Measurements from ENCODE around the gene TRPV4. TPM values are rescaled to one million over a fixed set of nuclear protein-coding genes. Genes with fewer than 3 reads are reported as not detected.

TRPV4 gene
- total RNA-seq, 2 experiments from 2014 or later, result 2.1 TPM; not detected in 1

DNA sequence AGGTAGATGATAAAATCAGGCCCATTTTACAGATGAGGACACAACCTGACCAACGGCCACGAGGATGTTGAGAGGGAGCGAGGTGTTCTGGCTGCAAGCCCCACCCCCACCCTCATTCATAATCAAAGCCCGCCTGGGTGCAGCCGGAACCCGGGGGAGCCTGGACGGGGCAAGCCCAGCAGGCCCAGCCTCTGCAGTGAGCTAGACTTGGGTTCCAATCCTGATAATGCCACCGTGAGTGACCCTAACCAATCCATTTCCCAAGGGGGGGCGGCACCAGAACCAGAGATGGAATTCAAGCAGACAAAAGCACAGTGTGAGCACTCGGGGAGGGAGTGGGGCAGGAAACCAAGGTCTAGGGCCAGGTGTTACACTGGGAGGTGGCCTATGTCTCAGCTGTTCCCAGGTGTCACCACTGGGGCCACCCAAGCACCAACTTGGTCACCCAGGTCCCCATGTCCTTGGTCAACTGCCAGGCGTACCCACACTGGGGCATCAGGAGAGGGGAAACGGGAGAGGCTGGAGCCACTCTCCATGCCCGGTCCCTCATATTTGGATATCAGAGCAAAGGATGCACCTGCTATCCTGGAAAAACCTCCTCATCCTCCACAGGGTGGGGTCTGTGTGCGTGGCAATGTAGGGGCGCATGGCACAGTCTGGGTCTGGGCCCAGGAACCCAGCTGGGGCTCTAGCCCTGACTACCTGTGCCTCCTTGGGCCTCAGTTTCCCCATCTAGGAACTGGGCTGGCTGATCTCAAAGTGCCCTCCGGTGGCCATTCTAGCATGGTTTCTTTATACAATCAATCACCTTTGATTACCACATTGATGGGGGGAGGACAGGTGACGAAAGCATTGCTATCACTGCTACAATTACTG, 61.2 kb downstream of the TRPV4 start:
- ChIA-PET CTCF (ENCODE audit: unreplicated experiment) (no interaction called here), POLR2A (no interaction called here)
- Histone ChIP-seq H3K4me2 (ENCODE audit: low read length) (no peak overlapping the region), H3K4me3 (ENCODE audit: low read depth, low read length, poor library complexity, severe bottlenecking) (no peak overlapping the region), H3K4me1 (ENCODE audit: insufficient read depth, low read length, poor library complexity, severe bottlenecking) (peaks cover 1% of the 10 kb centered on the region), H4K20me1 (ENCODE audit: insufficient read depth, low read length) (no peaks in the 10 kb centered on the region), H3K36me3 (ENCODE audit: insufficient read depth, low read length) (no peaks in the 10 kb centered on the region), H3K9me2 (ENCODE audit: insufficient read depth, low read length) (no peaks in the 10 kb centered on the region), H3K27ac (ENCODE audit: low read depth, low read length, poor library complexity, severe bottlenecking) (no peak overlapping the region), H3K79me2 (ENCODE audit: insufficient read depth, low read depth, low read length) (no peaks in the 10 kb centered on the region), H2AFZ (ENCODE audit: low read length) (no peak overlapping the region), H3K9me3 (ENCODE audit: low read length) (no peaks in the 10 kb centered on the region)
- intact Hi-C loops (cut with micrococcal nuclease; ENCODE audit: unreplicated experiment), result no loop called here
- TF ChIP-seq, protein P1, sequence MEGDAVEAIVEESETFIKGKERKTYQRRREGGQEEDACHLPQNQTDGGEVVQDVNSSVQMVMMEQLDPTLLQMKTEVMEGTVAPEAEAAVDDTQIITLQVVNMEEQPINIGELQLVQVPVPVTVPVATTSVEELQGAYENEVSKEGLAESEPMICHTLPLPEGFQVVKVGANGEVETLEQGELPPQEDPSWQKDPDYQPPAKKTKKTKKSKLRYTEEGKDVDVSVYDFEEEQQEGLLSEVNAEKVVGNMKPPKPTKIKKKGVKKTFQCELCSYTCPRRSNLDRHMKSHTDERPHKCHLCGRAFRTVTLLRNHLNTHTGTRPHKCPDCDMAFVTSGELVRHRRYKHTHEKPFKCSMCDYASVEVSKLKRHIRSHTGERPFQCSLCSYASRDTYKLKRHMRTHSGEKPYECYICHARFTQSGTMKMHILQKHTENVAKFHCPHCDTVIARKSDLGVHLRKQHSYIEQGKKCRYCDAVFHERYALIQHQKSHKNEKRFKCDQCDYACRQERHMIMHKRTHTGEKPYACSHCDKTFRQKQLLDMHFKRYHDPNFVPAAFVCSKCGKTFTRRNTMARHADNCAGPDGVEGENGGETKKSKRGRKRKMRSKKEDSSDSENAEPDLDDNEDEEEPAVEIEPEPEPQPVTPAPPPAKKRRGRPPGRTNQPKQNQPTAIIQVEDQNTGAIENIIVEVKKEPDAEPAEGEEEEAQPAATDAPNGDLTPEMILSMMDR (conservative IDR thresholded peaks at IDR 0.05; ENCODE audit: low read length), result peak; percentile 58
- no peak for TF ChIP-seq EZH2phosphoT487 (IDR thresholded peaks at IDR 0.05; ENCODE audit: borderline replicate concordance, low read depth, low read length)
- BruUV-seq (replicated peaks), result no TSS peak
- DNase-seq (ENCODE audit: low spot score), result no peak

DNA sequence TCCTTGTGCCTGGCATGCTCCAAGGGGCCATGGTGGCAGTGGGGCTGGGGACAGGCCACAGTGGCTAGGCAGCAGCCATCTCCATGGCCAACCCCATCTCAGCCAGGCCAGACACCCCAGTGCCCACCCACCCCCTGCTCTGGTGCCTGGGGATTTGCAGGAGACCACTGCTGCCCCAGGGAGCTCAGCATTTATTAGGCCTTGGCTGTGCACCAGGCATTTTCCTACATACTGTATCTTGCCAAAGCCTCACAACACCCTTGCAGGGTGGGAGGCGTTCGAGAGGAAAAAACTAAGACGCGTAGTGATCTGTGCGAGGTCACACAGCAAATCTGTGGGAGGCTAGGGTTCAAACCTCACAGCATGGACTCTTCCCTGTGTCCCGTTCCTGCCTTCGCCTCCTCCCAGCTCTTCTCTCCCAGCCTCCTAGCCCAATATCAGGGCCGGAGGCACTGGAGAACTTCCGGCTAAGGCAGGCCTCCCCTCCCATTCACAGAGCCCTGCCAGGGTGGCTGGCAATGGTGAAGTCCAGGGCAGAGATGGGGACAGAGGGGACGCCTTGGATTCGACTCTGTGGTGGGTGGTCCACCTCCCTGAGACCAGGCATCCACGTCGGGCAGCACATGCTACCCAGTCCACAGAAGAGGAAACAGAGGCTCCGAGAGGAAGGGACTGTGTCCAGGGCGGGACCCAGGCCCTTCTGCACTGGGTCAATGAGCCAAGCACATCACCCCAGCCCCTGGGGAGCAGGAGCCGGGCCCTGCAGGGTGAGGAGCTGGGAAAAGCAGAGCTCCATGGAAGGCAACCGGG, 62.1 kb downstream of the TRPV4 start:
- Histone ChIP-seq H3K4me2 (ENCODE audit: low read length) (no peak overlapping the region), H3K4me1 (ENCODE audit: insufficient read depth, low read length, poor library complexity, severe bottlenecking) (no peaks in the 10 kb centered on the region), H3K9me2 (ENCODE audit: insufficient read depth, low read length) (no peaks in the 10 kb centered on the region), H3K27ac (ENCODE audit: low read depth, low read length, poor library complexity, severe bottlenecking) (no peak overlapping the region), H3K79me2 (ENCODE audit: insufficient read depth, low read depth, low read length) (no peaks in the 10 kb centered on the region), H3K9me3 (ENCODE audit: low read length) (no peaks in the 10 kb centered on the region), H3K36me3 (ENCODE audit: insufficient read depth, low read length) (no peaks in the 10 kb centered on the region), H4K20me1 (ENCODE audit: insufficient read depth, low read length) (no peaks in the 10 kb centered on the region), H3K4me3 (ENCODE audit: low read depth, low read length, poor library complexity, severe bottlenecking) (no peak overlapping the region), H2AFZ (ENCODE audit: low read length) (no peak overlapping the region)
- no peak for DNase-seq (ENCODE audit: low spot score)
- intact Hi-C loops (cut with micrococcal nuclease; ENCODE audit: unreplicated experiment), result no loop called here
- POLR2A ChIA-PET, result no interaction called here
- TF ChIP-seq, protein P1 (conservative IDR thresholded peaks at IDR 0.05; ENCODE audit: low read length), result no peak
- TF ChIP-seq EZH2phosphoT487 (IDR thresholded peaks at IDR 0.05; ENCODE audit: borderline replicate concordance, low read depth, low read length), result no peak
- no TSS peak for BruUV-seq (replicated peaks)
- CTCF ChIA-PET (ENCODE audit: unreplicated experiment), result no interaction called here

Data from OCI-LY7 (cell line).